ENCODE results near the gene TDRD7. TPM values are rescaled to one million over a fixed set of nuclear protein-coding genes. Genes with fewer than 3 reads are reported as not detected.
"Not testable (repeated sequence)": the region's sequence is repeated elsewhere in the genome, so short reads cannot be mapped to it uniquely, and the experiment has no call there.

The TDRD7 gene
- total RNA-seq, 1 donor from 2014 or later, result 8.1 TPM

DNA sequence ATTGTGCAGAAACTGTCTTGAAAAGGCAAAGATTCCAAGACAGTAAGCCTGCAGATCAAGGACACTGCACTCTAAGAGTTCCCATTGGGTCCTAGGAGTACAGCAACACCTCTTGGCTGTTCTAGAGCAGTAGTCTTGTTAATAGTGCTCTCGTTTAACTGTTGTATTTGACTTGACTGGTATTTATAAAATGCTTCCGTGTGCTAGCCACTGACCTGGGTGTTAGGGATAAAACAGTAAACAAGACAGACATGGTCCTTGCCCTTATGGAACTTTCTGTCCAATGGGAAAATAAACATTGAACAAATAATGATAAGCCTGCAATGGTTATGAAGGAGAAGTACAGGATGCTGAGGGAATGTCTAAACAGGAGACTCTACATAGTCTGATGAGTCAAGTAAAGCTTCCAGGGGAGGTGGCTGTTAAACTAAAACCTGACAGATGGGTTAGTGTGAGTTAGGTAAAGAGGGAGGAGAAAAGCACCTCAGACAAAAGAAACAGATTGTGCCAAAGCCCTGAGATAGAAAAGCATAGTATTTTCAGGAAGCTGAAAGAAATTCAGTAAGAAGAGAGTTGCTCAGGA lies 33.3 kb downstream of the TDRD7 start:
- no peaks in the 10 kb centered on the region for H3K9me3 ChIP-seq (ENCODE audit: low read depth)
- no peaks in the 10 kb centered on the region for H4K20me1 ChIP-seq (ENCODE audit: low read depth)
- H3K4me1 ChIP-seq, result peaks cover 13% of the 10 kb centered on the region
- peaks cover 13% of the 10 kb centered on the region for H3K4me1 Mint-ChIP-seq
- DNase-seq (ENCODE audit: low spot score), result no peak
- no peaks in the 10 kb centered on the region for H3K9me3 Mint-ChIP-seq
- H3K27ac Mint-ChIP-seq, result no peak overlapping the region
- H3K4me2 ChIP-seq, result no peak overlapping the region
- TF ChIP-seq EZH2 (IDR thresholded peaks at IDR 0.05), result no peak
- TF ChIP-seq, protein P1, sequence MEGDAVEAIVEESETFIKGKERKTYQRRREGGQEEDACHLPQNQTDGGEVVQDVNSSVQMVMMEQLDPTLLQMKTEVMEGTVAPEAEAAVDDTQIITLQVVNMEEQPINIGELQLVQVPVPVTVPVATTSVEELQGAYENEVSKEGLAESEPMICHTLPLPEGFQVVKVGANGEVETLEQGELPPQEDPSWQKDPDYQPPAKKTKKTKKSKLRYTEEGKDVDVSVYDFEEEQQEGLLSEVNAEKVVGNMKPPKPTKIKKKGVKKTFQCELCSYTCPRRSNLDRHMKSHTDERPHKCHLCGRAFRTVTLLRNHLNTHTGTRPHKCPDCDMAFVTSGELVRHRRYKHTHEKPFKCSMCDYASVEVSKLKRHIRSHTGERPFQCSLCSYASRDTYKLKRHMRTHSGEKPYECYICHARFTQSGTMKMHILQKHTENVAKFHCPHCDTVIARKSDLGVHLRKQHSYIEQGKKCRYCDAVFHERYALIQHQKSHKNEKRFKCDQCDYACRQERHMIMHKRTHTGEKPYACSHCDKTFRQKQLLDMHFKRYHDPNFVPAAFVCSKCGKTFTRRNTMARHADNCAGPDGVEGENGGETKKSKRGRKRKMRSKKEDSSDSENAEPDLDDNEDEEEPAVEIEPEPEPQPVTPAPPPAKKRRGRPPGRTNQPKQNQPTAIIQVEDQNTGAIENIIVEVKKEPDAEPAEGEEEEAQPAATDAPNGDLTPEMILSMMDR (IDR thresholded peaks at IDR 0.05), result no peak
- no peak for TF ChIP-seq EZH2phosphoT487 (IDR thresholded peaks at IDR 0.05)
- no peak overlapping the region for H3K4me3 Mint-ChIP-seq
- H2AFZ ChIP-seq (replicated peaks), result no peak overlapping the region
- H3K4me3 ChIP-seq, result no peak overlapping the region
- H3K36me3 ChIP-seq, result no peaks in the 10 kb centered on the region
- no peaks in the 10 kb centered on the region for H3F3A ChIP-seq (ENCODE audit: low read depth)
- H3K36me3 Mint-ChIP-seq, result no peaks in the 10 kb centered on the region
- no peaks in the 10 kb centered on the region for H3K79me2 ChIP-seq (ENCODE audit: low read depth)
- H3K27me3 ChIP-seq, result no peaks in the 10 kb centered on the region
- no peak overlapping the region for H3K9ac ChIP-seq
- peaks cover 2% of the 10 kb centered on the region for H3K27me3 Mint-ChIP-seq (ENCODE audit: insufficient read depth, low read depth)
- no peak overlapping the region for H3K27ac ChIP-seq

DNA sequence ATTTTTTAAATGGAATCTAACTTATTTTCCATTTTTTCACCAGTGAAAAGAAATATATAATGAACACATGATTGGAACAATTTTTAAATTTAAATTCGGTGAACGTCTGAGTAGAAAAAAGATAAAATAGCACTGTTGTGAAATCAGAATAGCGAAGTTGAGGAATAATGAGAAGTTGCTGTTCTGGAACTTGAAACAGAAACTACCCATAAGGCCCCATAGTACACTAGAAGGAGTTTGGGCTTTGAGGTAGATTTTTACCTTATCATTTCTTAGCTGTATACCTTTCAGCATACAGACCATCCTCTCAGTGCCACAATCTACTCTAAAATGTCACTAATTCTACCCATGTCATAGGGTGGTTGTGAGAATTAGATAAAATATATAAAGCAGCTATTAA lies 35.1 kb downstream of the TDRD7 start:
- H3K27me3 Mint-ChIP-seq (ENCODE audit: insufficient read depth, low read depth), result peaks cover 2% of the 10 kb centered on the region
- H3K27me3 ChIP-seq, result no peaks in the 10 kb centered on the region
- H3K27ac ChIP-seq, result no peak overlapping the region
- H3K27ac Mint-ChIP-seq, result no peak overlapping the region
- no peaks in the 10 kb centered on the region for H4K20me1 ChIP-seq (ENCODE audit: low read depth)
- H3K9me3 Mint-ChIP-seq, result no peaks in the 10 kb centered on the region
- no peaks in the 10 kb centered on the region for H3K4me1 Mint-ChIP-seq
- no peaks in the 10 kb centered on the region for H3K36me3 Mint-ChIP-seq
- no peak for DNase-seq (ENCODE audit: low spot score)
- H3K36me3 ChIP-seq, result no peaks in the 10 kb centered on the region
- H3K9me3 ChIP-seq (ENCODE audit: low read depth), result no peaks in the 10 kb centered on the region
- no peaks in the 10 kb centered on the region for H3F3A ChIP-seq (ENCODE audit: low read depth)
- H3K9ac ChIP-seq, result no peak overlapping the region
- no peak overlapping the region for H3K4me3 ChIP-seq
- TF ChIP-seq EZH2 (IDR thresholded peaks at IDR 0.05) (no peak), EZH2phosphoT487 (IDR thresholded peaks at IDR 0.05) (no peak)
- TF ChIP-seq, protein P1 (IDR thresholded peaks at IDR 0.05), result no peak
- H3K4me3 Mint-ChIP-seq, result no peak overlapping the region
- H2AFZ ChIP-seq (replicated peaks), result no peak overlapping the region
- no peak overlapping the region for H3K4me2 ChIP-seq
- H3K79me2 ChIP-seq (ENCODE audit: low read depth), result no peaks in the 10 kb centered on the region
- H3K4me1 ChIP-seq, result no peaks in the 10 kb centered on the region

DNA sequence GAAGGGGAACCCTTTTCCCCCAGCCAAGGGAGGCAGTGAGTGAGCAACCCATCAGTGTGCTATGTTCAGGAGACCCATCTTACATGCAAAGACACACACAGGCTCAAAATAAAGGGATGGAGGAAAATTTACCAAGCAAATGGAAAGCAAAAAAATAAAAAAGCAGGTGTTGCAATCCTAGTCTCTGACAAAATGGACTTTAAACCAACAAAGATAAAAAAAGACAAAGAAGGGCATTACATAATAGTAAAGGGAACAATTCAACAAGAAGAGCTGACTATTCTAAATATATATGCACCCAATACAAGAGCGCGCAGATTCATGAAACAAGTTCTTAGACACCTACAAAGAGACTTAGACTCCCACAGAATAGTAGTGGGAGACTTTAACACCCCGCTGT lies 41.7 kb downstream of the TDRD7 start:
- not testable (repeated sequence) for H3K27ac ChIP-seq; H3K36me3 Mint-ChIP-seq; H3K4me3 Mint-ChIP-seq; H3K27ac Mint-ChIP-seq; H3K27me3 ChIP-seq; H3K36me3 ChIP-seq; H3K9me3 ChIP-seq (ENCODE audit: low read depth); H4K20me1 ChIP-seq (ENCODE audit: low read depth); H3K4me1 Mint-ChIP-seq; H3K4me2 ChIP-seq; H3F3A ChIP-seq (ENCODE audit: low read depth); H3K9ac ChIP-seq; H3K79me2 ChIP-seq (ENCODE audit: low read depth); DNase-seq (ENCODE audit: low spot score); H2AFZ ChIP-seq (replicated peaks); H3K4me1 ChIP-seq; H3K9me3 Mint-ChIP-seq; H3K4me3 ChIP-seq; H3K27me3 Mint-ChIP-seq (ENCODE audit: insufficient read depth, low read depth)

DNA sequence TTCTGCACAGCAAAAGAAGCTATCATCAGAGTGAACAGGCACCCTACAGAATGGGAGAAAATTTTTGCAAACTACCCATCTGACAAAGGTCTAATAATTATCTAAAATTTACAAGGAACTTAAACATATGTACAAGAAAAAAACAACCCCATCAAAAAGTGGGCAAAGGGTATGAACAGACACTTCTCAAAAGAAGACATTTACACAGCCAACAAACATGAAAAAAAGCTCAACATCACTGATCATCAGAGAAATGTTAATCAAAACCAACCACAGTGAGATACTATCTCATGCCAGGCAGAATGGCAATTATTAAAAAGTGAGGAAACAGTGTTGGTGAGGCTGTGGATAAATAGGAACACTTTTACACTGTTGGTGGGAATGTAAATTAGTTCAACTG lies 44.9 kb downstream of the TDRD7 start:
- H3F3A ChIP-seq (ENCODE audit: low read depth); H3K4me3 Mint-ChIP-seq; H3K27me3 ChIP-seq; H3K4me3 ChIP-seq; H3K9ac ChIP-seq; H4K20me1 ChIP-seq (ENCODE audit: low read depth); H3K27ac Mint-ChIP-seq; H3K27me3 Mint-ChIP-seq (ENCODE audit: insufficient read depth, low read depth); H3K36me3 ChIP-seq; H3K36me3 Mint-ChIP-seq; H3K9me3 Mint-ChIP-seq; H3K9me3 ChIP-seq (ENCODE audit: low read depth); H3K4me2 ChIP-seq; H3K4me1 ChIP-seq; H3K79me2 ChIP-seq (ENCODE audit: low read depth); DNase-seq (ENCODE audit: low spot score); H3K4me1 Mint-ChIP-seq; H2AFZ ChIP-seq (replicated peaks); H3K27ac ChIP-seq: not testable (repeated sequence)

Data from neural progenitor cell (in vitro differentiated cells).